ENCODE results near the gene DNAAF2.
"Not testable (repeated sequence)": the region's sequence is repeated elsewhere in the genome, so short reads cannot be mapped to it uniquely, and the experiment has no call there.

DNA sequence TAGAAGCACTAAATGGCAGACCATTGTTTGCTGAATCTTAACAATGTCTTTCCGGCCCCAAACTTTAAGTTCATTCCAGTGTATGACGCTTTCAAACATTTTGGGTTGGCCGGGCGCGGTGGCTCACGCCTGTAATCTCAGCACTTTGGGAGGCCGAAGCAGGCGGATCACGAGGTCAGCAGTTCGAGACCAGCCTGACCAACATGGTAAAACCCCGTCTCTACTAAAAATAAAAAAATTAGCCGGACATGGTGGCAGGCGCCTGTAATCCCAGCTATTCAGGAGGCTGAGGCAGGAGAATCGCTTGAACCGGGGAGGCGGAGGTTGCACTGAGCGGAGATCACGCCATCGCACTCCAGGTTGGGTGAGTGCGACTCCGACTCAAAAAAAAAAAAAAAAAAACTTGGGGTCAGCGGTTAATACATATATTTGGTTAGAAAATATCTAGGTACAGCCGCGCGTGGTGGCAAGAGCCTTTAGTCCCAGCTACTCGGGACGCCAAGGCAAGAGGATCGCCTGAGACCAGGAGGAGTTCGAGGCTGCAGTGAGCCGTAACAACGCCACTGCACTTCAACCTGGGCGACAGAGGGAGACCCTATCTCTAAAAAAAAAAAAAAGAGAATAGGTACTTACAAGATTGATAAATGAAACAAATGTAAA is 49.9 kb downstream of the DNAAF2 start:
- TF ChIP-seq, protein P1, sequence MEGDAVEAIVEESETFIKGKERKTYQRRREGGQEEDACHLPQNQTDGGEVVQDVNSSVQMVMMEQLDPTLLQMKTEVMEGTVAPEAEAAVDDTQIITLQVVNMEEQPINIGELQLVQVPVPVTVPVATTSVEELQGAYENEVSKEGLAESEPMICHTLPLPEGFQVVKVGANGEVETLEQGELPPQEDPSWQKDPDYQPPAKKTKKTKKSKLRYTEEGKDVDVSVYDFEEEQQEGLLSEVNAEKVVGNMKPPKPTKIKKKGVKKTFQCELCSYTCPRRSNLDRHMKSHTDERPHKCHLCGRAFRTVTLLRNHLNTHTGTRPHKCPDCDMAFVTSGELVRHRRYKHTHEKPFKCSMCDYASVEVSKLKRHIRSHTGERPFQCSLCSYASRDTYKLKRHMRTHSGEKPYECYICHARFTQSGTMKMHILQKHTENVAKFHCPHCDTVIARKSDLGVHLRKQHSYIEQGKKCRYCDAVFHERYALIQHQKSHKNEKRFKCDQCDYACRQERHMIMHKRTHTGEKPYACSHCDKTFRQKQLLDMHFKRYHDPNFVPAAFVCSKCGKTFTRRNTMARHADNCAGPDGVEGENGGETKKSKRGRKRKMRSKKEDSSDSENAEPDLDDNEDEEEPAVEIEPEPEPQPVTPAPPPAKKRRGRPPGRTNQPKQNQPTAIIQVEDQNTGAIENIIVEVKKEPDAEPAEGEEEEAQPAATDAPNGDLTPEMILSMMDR (IDR thresholded peaks at IDR 0.05; ENCODE audit: low read depth, low read length, poor library complexity, severe bottlenecking), result not testable (repeated sequence)
- TF ChIP-seq EZH2phosphoT487 (IDR thresholded peaks at IDR 0.05; ENCODE audit: borderline replicate concordance, low read length), result not testable (repeated sequence)
